ENCODE data around the gene SOCS6.
"Not testable (repeated sequence)": the region's sequence is repeated elsewhere in the genome, so short reads cannot be mapped to it uniquely, and the experiment has no call there.

The SOCS6 gene

DNA sequence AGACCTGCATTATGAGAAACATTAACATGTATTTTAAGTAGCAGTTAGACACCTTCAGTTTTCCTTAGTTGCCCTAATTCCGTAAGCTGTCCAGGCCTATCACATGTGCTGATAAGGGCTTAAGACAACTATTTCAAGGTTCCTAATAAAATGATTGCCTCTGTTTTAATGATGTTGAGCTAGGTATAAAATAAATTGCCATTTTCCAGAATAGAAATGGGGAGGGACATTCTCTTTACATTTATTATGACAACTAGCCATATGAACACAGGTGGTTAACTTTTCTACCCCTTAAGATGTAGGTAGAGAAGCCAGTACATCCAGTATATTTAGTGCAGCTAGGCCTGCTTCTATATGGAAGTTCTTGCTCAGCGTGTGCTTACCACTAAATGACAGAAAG lies 65.9 kb downstream of the SOCS6 start:
- no peak for DNase-seq

DNA sequence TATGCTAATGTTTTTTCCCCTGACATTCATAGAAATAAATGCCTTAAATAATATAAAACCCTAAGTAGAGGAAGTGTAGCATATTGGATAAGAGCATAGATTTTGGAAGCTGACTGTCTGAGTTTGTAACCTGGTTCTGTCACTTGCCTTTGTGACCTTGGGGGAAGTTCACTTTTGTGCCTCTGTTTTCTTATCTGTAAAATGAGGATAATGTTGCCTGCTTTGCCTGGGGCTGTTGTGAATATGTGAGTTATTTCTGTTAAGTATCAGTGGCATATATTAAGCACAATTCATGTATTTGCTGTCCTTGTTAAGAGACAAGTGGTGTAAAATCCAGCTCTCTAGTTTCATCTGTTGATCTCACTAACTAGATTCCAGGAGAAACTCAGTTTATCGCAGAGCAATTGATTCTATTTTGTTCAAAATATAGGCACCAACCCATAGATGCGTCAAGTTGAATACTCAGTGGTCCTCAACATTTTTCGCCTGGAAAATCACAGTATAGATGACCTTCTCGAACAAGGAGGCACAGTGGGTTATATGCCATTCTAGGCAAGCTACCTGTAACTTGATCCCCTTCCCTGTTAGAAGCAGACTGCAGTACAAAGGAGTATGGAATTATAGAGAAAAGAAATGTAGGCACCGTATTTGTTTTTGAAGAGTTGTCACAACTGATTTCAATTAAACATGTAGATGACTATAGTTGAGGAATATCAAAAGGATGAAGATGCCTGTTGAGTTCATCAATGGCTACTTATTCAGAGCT lies 67.0 kb downstream of the SOCS6 start:
- no peak for DNase-seq

DNA sequence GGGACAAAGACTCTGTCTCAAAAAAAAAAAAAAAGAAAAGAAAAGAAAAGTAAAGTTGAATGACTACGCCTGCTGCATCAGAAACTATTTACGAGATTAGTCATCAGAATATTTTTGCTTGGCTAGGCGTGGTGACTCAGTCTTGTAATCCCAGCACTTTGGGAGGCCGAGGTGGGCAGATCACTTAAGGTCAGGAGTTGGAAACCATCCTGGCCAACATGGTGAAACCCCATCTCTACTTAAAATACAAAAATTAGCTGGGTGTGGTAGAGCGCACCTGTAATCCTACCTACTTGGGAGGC lies 69.2 kb downstream of the SOCS6 start:
- DNase-seq = not testable (repeated sequence)

GRCh38 chr18:70359071-70359470 lies 70.2 kb downstream of the SOCS6 start:
- DNase-seq = no peak

- no peak for DNase-seq
These were observed 73.4 kb downstream of the SOCS6 start for GRCh38 chr18:70362258-70362657.

GRCh38 chr18:70363861-70364260 lies 75.0 kb downstream of the SOCS6 start:
- DNase-seq = no peak

GRCh38 chr18:70365361-70365760 lies 76.5 kb downstream of the SOCS6 start:
- no peak for DNase-seq

- DNase-seq = no peak
These were observed 77.3 kb downstream of the SOCS6 start for GRCh38 chr18:70366174-70366573.

- DNase-seq = no peak
These were observed 77.8 kb downstream of the SOCS6 start for GRCh38 chr18:70366670-70367069.

DNA sequence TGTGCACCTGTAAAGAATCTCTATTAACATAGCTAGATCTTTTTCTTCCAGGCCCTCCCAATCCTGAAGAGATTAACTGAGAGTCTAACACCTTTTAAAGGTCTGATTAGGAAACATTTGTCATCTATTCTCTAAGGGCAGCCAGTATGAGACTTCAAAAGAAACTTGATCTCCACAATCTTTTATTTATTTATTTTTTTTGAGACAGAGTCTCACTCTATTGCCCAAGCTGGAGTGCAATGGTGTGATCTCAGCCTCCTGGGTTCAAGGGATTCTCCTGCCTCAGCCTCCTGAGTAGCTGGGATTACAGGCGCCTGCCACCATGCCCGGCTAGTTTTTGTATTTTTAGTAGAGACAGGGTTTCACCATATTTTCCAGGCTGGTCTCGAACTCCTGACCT lies 78.5 kb downstream of the SOCS6 start:
- not testable (repeated sequence) for DNase-seq

DNA sequence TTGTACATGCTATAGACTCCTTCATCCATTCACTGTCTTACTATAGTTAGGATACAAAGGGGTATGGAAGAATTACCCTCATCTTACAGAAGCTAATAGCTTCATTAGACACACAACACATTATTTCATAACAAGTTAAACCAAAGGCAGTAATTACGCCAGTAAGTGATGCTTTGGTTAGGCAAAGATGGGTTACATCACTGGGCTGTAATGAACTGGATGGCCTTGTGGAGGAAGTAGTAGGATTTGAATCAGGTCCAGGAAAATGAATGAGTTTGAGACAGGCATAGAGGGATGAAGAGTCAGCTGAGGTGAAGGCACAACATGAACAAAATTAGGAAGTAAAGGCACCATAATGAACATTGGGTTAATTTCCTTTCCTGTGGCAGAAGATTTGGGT lies 80.1 kb downstream of the SOCS6 start:
- DNase-seq = no peak

GRCh38 chr18:70370762-70371733 lies 82.2 kb downstream of the SOCS6 start:
- no peak for DNase-seq

- DNase-seq = no peak
These were observed 83.1 kb downstream of the SOCS6 start for GRCh38 chr18:70371908-70372307.

DNA sequence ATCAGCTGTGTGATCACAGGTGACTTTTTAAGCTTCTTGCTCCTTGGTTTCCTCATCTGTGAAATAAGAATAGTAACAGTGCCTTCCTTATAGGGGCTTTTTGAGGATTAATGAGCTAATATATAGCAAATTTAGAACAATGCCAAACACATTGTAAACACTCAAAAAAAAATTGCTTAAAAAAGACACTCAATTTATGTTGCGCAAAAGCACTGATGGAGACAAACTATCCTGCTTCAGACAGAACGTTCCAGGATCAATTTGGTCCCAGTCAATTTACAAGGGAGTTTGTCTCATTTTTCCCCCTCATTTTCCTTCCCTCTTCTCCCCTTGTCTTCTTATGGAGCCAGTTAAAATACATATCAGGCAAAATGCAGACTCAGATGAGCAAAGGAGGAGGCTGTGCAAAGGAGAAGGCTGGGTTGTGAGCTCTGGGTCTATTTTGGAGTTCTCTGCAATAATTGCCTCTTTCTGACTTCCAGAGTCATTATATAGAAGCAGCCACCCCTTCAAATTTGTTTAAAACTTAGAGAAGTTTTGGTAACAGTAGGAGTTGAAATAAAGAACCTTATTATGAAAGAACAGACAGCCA lies 83.7 kb downstream of the SOCS6 start:
- no peak for DNase-seq

- DNase-seq = peak in 1 of 58 donors; percentile 27
These were observed 84.2 kb downstream of the SOCS6 start for GRCh38 chr18:70373042-70373519.

DNA sequence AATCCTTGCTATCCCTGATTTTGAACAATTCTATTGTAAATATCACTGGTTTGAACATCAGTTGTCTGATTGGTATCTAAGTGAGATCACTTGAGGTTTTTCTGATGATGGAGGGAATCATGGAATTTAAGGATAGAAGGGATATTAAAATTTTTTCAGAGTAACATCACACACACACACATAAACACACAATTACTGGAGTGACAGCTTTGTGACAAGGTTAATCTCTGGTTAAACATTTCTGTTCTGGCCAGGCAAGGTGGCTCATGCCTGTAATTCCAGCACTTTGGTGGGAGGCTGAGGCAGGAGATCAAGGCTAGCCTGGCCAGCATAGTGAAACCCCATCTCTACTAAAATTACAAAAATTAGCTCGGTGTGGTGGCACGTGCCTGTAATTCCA lies 85.3 kb downstream of the SOCS6 start:
- DNase-seq = no peak

DNA sequence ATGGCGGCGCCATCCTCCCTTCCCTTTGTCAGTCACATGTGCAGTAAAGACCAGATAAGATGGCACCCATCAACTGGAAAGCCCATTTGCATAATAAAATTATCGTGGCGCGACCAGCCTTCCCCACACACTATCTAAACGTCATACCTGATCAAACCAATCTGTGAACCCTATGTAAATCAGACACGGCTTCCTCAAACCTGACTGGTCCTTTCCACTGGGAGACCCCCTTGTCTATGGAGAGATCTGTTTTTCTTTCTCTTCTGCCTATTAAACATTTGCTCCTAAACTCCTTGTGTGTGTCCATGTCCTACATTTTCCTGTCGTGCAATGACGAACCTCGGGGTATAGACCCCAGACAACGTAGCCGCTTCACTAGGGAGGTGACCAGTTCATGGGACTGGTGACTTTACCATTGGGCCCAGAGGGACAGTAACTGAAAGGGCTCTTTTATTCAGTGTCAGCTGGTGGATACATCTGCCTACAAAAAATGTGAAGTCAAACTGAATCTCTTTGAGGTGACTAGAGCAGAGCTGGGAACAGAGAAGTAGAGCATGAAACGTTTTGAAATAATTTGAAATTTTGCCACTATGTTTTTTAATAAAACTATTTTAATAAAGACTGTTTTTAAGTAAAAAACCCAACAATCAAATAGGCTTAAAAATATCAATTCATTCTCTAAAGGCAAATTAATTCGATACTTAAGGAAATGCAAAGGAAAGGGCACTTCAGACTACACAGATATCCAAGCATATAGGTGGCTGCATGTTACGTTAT lies 87.5 kb downstream of the SOCS6 start:
- DNase-seq = no peak

DNA sequence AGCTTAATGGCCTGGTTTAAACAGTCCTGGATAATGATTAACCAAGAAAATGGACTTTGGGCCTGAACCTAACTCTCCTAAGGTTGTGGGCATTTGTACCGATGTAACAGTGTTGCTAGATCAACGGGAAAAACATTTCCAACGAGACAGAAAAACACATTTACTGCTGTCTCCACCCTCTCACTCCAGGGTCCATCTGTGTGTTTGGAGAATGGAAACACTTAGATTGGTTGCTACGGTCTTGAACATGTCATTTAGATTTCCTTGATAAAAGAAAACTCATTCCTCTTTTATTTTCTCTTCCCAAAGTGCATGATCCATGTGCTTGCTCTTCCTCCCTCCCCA lies 88.0 kb downstream of the SOCS6 start:
- DNase-seq = no peak

- DNase-seq = no peak
These were observed 88.5 kb downstream of the SOCS6 start for GRCh38 chr18:70377317-70377799.

GRCh38 chr18:70377857-70378701 lies 89.2 kb downstream of the SOCS6 start:
- no peak for DNase-seq
